HuH-7 (cell line): ENCODE results near the gene DNAJB2.
"Not testable (repeated sequence)": the region's sequence is repeated elsewhere in the genome, so short reads cannot be mapped to it uniquely, and the experiment has no call there.

ENCODE experiments used
- DNase-seq: peaks from one replicate; pipeline ENCODE4 v3.0.0; 2011; ENCODE audit warnings: low spot score

DNAJB2 gene

DNA sequence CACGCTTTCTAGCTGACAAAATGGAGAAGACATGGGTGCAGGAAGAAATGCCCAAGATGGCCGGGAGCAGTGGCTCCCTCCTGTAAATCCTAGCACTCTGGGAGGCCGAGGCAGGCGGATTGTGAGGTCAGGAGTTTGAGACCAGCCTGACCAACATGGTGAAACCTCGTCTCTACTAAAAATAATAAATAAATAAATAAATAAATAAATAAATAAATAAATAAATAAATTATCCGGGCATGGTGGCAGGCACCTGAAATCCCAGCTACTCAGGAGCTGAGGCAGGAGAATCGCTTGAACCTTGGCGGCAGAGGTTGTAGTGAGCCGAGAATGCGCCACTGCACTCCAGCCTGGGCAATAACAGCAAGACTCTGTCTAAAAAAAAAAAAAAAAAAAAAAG is 20.2 kb upstream of the DNAJB2 start:
- not testable (repeated sequence) for DNase-seq

DNA sequence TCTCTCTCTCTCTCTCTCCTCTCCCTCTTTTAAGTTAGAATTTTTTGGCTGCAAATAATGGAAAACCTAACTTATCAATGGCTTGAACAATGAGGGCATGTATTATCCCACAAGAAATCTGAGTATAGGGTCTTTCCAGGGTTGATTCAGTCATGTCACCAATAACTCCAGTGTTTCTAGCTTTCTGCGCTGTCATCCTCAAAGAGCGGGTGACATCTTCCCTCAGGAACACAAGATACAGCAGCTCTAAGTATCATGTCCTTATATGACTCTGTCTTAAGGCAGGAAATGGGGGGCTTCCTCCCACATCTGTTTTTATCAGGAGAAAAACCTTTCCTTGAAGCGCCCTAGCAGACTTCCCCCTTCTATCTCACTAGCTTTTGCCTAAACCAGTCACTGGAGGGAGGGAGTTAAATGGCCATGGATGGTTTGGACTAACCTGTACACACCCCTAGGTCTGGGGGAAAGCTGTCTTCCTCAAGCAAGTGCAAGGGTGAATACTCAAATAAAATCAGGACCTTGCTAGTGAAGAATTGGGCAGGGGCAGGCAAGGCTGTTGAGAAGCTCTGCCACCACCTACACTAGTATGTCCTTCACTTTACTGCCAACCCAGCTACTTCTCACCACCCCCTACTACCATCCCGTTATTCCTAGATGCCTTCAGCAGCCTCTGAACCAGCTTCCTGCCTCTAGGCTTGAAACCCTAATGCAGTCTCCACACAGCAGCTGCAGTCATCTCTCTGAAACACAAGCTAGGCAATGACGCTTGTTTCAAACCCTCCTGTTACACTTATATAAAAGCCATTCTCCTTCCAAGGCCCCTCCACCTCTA is 17.9 kb upstream of the DNAJB2 start:
- DNase-seq = no peak

DNA sequence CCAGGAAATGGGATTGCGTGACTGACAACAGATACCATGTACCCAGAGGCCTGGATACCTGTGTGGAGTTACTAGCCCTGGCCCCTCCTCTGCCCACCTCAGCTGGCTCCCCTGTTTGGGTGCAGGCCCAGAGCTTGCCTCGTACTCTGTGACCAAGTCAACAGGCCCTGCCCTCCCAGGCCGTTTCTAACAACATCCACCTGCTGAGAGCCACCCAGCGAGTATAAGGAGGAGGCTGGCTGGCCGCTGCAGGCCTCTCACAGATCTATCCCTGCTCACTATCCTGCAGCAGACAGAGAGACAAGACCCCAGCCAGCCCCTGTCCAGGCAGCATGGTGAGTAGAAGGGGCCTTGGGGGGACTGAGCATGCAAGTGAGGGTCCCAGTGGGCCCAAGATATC is 12.9 kb upstream of the DNAJB2 start:
- DNase-seq = no peak

DNA sequence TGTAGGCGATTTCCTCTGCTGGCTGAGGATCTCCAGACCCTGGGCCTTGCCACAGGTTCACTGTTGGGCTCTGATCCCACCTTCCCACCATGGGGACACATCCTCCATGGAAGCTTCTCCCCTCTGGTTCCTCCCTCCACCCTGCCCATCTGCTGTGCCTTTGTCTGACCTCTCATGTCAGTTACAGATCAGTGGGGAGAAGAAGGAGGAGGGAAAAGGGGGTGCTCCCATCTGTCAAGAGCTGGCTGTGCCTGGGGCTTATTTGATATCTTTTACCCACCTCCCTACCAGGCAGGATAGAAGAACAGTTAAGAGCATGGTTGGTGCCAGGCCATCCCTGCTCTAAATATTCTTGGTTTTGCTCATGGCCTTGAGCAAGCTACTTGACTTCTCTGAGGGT is 12.3 kb upstream of the DNAJB2 start:
- no peak for DNase-seq

DNA sequence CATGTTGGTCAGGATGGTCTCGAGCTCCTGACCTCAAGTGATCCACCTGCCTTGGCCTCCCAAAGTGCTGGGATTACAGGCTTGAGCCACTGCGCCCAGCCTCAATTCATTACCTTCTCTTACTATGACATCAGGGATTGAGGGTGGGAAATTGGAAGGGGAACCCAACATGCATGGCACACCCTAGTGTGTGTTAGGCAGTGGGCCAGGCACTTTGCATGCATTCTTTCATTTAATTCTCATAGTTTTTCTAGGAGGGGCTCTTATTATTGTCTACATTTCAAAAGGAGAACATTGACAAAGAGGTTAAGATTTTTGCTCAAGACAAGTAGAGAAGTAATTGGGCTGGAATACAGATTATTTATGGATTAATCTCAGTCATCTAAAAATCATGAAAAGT is 10.9 kb upstream of the DNAJB2 start:
- no peak for DNase-seq

DNA sequence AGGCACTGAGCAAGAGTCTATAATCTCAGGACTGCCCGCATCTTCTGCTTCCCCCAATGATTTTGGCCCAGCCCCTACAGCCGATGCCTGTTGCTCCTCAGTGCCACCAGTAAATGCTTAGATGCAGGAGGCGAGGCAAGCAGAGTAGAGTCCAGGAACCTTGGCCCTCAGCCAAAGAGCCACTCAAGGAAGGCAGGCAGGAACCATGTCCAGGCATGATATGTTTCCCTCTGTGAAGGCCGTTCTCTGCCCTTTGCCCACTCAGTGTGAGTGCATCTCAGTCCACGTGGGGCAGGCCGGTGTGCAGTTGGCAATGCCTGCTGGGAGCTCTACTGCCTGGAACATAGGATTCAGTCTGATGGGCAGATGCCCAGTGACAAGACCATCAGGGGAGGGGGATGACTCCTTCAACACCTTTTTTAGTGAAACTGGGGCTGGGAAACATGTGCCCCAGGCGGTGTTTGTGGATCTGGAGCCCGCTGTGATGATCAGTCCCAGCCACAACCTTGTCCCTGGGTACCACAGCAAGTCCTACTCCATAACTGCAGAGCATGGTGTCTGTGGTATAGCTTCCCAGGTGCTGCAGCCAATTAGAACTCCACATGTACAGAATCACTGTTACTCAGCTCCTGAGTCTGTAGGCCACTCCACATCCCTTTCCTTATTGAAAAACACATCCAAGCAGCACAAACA is 9.7 kb upstream of the DNAJB2 start:
- DNase-seq = no peak

DNA sequence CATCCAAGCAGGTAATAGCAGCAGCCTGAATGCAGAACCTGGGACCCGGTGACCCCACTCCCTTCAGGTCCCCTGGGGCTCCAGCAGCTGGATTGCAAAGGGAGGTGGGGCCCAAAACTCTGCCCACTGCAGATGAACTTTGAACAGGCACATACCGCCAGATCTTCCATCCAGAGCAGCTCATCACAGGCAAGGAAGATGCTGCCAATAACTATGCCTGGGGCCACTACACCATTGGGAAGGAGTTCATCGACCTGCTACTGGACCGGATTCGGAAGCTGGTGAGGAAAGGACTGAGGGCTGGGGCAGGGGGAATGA is 9.2 kb upstream of the DNAJB2 start:
- DNase-seq = no peak

DNA sequence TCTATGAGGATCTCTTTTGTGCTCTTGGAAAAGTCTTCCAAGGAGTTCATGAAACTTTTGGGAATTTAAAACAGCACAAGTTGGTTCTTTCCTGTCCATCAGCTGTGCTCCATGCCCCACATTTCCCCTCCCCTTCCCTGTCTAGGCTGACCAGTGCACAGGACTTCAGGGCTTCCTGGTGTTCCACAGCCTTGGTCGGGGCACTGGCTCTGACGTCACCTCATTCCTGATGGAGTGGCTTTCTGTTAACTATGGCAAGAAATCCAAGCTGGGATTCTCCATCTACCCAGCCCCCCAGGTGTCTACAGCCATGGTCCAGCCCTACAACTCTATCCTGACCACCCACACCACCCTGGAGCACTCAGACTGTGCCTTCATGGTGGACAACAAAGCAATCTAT is 8.1 kb upstream of the DNAJB2 start:
- no peak for DNase-seq

DNA sequence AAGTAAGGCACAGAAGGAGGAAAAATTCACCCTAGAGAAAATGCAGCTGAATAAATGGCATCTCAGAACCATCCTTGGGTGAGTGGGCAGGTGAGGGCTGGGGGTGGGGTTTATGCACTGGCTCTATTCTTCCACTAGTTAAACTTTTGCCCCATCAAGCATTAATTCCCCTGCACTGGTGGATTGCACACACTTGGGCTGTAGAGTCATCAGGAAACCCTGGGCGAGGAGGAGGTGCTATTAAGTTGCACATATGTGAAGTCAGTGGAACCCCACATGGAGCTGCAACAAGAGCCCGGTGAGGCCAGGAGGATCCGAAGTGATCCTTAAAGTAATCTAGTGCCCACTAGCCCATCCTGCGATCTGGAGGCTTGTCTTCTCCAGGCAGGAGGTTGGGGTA is 6.8 kb upstream of the DNAJB2 start:
- DNase-seq = no peak

DNA sequence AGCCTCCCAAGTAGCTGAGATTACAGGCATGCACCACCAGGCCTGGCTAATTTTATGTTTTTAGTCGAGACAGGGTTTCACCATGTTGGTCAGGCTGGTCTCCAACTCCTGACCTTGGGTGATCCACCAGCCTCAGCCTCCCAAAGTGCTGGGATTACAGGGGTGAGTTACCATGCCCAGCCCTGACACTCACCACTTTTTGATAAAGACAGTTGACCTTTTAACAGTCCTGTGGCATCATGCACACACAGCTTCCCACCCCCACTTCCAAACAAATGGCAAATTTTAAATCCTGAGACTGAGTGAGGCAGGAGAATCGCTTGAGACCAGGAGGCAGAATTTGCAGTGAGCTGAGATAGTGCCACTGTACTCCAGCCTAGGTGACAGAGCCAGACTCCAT is 6.2 kb upstream of the DNAJB2 start:
- no peak for DNase-seq

DNA sequence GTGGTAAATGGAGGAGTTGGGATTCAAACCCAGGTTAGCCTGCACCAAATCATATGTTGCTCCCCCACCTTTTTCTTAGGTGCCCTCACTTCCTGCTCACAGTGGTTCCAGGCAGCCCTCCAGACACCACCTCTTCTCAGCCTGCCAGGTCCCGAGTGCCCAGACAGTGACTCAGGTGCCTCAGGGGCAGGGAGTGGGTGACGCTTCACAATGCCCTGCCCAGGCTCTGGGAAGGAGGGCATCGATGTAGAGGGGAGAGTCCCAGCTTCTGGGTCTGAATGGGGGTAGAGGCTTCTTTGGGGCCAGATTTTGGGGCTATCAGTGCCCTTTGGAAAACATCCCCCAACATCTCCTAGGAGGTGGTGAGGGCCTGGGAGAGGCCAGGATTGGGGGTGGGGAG is 5.2 kb upstream of the DNAJB2 start:
- no peak for DNase-seq

DNA sequence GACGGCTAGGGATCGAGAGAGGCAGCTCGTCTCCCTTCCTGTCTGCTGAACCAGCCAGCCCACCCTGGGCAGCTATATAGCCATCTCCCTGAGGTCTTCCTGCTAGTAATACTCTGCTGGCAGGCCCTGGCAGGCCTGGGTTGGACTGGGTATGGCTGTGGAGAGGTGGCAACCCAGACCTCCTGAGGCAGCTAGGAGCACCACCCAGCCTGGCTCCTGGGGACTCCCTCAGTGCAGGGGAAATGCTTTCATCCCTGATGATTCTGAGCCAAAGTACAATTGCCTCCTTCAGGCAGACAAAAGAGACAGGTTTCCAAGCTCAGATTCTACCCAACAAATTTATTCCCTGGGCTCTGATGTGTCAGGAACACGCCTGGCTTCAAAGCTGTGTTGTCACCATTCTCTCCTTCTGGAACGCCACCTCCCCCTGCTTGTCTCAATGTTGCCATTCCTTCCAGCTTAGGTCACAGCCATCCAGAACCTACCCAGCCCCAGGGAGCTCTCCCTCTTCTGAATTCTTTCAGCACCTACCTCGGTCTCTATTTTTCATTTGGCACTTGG is 4.7 kb upstream of the DNAJB2 start:
- DNase-seq = no peak

DNA sequence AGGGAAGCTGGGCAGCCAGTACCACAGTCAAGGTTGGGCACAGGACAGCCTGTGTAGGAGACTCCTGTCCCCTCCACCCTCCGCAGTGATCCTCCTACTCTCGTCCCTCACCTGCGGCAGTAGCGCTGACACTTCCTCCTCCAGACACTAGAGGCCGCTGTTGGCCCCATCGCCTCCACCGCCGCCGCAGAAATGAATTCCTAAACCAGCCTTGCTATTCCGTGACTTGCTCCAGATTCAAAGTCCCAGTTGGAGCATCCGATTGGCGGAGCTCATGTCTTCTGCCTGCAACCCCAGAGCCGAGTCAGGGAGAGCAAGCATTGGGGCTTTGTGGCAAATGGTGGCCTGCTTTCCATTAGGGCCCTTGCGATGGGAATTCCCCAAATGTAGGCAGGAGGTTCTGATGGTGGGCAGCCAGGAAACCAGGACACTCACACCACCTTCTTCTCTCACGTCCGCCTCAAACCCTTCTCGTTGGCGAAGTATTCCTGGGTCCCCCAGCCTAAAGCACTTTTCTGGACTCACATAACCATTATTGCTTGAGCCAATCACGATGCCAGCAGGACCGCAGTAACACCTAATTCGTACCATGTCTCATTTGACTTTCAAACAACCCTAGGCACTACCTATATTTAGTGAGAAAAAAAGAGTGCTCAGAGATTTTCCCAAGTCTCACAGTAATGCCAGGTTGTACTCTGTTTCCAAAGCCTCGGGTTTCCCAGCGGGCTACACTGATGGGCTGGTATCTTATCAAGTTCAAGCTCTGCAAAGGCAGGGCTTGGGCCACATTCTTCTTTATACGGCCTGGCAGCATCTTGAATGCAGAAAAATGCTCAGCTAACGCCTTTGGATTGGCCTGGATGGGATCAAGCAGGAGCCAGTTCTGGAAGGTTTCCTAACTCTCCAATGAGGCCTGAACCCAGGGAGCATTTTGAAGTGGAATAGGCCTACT is 1.2 kb upstream of the DNAJB2 start:
- peak; percentile 84 for DNase-seq

DNA sequence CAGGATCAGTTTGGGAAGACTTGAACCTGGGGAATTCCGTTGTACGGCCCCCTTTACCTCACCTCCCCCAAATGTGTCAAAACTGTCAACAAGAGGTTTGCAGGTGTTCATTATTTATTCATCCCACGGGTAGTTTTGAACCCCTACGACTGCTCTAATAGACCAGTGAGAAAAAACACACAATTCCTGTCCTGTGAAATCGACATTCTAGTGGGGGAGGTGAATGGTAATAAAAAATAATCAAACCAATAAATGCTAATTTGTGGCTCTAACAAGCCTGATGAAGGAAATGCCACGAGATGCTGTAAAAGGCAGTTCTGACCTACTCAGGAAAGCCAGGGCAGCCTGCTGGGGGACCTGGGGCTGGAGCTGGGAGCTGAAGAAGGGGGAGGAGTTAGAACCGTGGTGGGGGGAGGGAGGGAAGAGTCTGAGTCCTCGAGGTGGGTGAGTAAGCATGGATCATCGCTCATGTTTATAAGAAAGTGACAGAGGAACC is 463 bp upstream of the DNAJB2 start:
- no peak for DNase-seq

DNA sequence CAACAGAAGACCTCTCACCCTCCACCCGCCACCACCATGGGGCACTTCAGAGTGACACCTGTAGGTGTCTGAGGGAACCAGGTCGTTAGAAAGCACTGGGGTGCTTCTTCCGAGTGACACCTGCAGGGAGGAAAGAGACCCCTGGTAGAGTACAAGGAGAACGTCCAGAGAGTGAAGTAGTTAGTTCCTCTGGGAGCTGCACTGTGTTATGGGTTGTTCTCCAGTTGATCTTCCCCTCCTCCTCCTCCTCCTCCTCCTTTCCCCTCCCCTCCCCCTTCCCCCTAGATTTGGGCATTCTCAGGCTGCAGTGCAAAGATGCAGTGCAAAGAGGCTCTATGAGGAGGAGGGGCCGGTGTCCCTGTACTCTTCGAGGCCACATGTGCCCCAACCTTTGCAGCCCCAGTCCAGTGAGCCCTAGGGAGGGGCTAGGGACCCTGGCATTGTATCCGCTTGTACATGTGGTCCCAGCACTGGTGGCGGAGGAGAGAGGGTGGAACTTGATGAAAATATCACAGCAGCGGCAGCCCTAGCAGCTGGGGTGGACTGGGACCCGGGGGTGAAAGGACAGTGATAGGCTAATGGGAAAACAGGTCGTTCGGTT is 850 bp downstream of the DNAJB2 start:
- peak; percentile 44 for DNase-seq

DNA sequence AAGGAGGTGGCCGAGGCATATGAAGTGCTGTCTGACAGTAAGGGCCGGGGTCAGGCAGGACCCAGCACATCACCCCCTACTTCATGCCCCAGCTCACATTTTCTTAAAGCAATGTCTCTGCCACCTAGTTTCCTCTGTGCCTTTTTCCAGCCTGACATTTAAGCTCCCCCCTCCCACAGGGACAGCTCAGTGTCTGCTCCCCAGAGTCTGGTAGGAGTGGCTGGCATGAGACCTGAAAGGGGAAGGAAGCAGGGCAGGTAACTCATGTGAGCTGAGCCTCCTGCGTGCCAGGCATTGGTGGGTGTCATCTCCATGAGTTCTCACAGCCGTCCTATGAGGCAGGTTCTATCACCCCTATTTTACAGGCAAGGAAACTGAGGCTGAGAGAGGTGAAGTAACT is 1.5 kb downstream of the DNAJB2 start:
- DNase-seq = no peak

DNA sequence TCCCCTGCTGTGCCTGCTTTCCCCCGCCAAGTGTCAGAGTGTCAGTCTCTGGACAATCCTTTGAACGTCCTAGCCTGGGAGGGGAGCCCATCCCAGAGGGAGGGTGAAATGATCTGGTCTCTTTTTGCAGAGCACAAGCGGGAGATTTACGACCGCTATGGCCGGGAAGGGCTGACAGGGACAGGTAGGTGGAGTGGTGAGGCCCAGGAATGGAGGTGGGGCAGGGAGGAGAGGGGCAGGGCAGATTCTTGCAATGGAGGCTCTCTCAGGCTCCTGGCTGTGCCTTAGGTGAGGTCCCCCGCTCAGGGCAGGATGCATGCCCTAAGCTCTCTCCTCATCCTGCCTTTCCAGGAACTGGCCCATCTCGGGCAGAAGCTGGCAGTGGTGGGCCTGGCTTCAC is 2.4 kb downstream of the DNAJB2 start:
- no peak for DNase-seq

DNA sequence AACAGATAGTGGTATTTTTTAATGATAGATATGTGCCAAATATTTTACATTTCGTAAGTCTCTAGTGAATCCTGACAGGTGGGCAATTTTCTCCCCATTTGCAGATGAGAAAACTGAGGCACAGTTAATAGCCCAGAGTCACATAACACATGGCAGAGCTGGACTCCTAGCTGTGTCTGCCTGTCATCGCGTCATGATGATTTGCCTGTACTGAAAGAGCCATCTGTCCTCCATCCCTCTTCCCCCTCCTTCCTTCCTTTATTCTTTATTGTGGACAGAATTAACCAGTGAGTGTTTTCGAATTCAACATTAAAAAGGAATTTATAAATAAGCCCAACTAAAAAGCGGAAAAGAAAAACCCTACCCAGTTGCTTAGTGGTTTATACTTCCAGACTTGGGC is 3.2 kb downstream of the DNAJB2 start:
- DNase-seq = no peak

DNA sequence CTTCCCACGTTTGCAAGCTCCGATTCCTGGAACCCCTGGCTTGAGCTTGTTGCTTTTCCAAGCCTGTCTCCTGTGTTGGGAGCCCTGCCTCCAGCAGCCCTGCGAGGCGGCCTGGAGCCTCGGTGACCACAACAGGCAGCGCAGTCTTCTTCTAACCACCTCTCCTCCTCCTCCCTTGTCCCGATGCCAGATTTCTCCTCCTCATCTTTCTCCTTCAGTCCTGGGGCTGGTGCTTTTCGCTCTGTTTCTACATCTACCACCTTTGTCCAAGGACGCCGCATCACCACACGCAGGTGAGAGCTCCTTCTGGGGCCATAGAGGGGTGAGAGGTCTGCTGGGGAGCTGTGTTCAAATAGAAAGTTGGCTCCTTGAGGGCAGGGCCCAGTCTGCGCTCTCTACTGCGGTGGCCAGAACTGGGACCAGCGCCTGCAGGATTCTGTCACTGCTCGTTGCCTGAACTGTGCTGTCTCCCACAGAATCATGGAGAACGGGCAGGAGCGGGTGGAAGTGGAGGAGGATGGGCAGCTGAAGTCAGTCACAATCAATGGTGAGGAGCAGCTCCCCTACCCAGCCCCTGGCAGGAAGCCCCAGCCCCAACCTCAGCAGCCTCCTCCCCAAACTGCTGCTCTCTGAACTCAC is 3.9 kb downstream of the DNAJB2 start:
- DNase-seq = no peak

DNA sequence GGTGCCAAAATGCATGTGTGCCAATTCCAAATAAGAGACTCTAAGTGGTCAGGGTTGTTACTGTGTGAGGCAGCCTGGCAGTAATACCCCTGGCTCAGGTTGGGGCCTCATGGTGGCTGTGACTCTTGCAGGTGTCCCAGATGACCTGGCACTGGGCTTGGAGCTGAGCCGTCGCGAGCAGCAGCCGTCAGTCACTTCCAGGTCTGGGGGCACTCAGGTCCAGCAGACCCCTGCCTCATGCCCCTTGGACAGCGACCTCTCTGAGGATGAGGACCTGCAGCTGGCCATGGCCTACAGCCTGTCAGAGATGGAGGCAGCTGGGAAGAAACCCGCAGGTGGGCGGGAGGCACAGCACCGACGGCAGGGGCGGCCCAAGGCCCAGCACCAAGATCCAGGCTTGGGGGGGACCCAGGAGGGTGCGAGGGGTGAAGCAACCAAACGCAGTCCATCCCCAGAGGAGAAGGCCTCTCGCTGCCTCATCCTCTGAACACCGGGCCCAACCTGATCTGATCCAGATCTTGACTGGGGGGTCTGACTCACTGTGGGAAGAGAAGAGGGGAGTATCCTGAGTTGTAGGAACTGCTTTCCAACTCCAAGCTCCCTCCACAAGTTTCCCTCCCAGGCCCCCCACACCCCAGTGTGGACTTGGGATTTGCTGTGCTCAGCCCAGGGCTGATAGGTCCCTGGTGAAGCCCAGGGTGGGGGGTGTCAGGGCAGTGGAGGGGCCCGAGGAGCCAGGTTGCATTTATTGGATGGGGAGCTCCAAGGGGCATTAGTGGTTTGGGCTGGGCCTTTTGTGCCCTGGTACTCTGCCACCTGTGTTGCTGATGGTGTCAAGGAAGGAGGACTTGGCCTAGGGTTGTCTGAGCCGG is 5.6 kb downstream of the DNAJB2 start:
- no peak for DNase-seq
